A549 (cell line): ENCODE data around the gene OOSP2. TPM values are rescaled to one million over a fixed set of nuclear protein-coding genes. Genes with fewer than 3 reads are reported as not detected.

Experiments used
- ATAC-seq, 2 experiments: fragments of 200-7000 bp in 1 of 2; fragments of >200 bp in 1 of 2; cut with Nextera tagmentation in 1 of 2; cut with Tn5 transposase in 1 of 2; 3 replicates each; pipeline versions ENCODE4 v1.8.0 to v1.9.1; 2018 to 2020; ENCODE audit warnings: mild to moderate bottlenecking in 1 of 2, moderate library complexity in 1 of 2
- CTCF ChIA-PET: fragments of 300-600 bp; sonication (Branson Sonifier 250); formaldehyde crosslinking; extraction: SDS; loops from one replicate; lab custom pipeline; 2021; ENCODE audit warnings: antibody characterized with exemption, inconsistent platforms; lab: Yijun Ruan, JAX
- POLR2A ChIA-PET: fragments of 350-600 bp; formaldehyde crosslinking; extraction: SDS; loops from one replicate; lab custom pipeline; 2021; ENCODE audit warnings: antibody characterized with exemption, inconsistent platforms; lab: Yijun Ruan, JAX
- DNase-seq, 2 experiments: peaks; one replicate each; pipeline versions ENCODE4 v3.0.0 to v3.0.0-alpha.2; 2011 to 2016; ENCODE audit warnings: low read depth in 1 of 2, low spot score in 1 of 2
- FAIRE-seq: peaks from 2 replicates; lab custom pipeline; 2011; peaks lifted over from hg19 to GRCh38; lab: Jason Lieb, UNC
- H3K27ac ChIP-seq, 2 experiments: fragments of >200 bp; sonication (Bioruptor Twin); formaldehyde crosslinking; 3 replicates each; pipeline ENCODE4 v1.5.1; 2016 to 2017
- H3K4me1 ChIP-seq: fragments of >200 bp; sonication (Bioruptor Twin); formaldehyde crosslinking; 3 replicates; pipeline ENCODE4 v1.6.1; 2016
- H3K4me2 ChIP-seq: fragments of >200 bp; sonication (Bioruptor Twin); formaldehyde crosslinking; 3 replicates; pipeline ENCODE4 v1.6.1; 2016
- H3K4me3 ChIP-seq: fragments of >200 bp; sonication (Bioruptor Twin); formaldehyde crosslinking; 3 replicates; pipeline ENCODE4 v1.5.1; 2016
- H3K9me3 ChIP-seq: fragments of >200 bp; sonication (Bioruptor Twin); formaldehyde crosslinking; 3 replicates; pipeline ENCODE4 v1.6.1; 2016
- BHLHE40 ChIP-seq: IDR thresholded peaks from 2 replicates; pipeline ENCODE4 v1.6.1; 2012; ENCODE audit warnings: low read depth, low read length, inconsistent platforms
- CHD2 ChIP-seq: fragments of 150-350 bp; IDR thresholded peaks from 2 replicates; pipeline ENCODE4 v1.6.1; 2014; ENCODE audit warnings: low read length; ENCODE audit not compliant: partially characterized antibody
- EHF ChIP-seq: fragments of 250-450 bp; sonication (Bioruptor Pico); IDR thresholded peaks from 2 replicates; pipeline ENCODE4 v1.5.0; 2020; ENCODE audit warnings: mild to moderate bottlenecking
- FOSL2 ChIP-seq, 2 experiments: fragments of 450-650 bp in 1 of 2; fragments of >200 bp in 1 of 2; sonication (Bioruptor Twin) in 1 of 2; formaldehyde crosslinking; IDR thresholded peaks; 2 replicates each; pipeline versions ENCODE4 v1.5.0 to v1.6.1; 2016 to 2020; ENCODE audit warnings: mild to moderate bottlenecking in 1 of 2, moderate library complexity in 1 of 2
- GATA3 ChIP-seq: IDR thresholded peaks from 2 replicates; pipeline ENCODE4 v1.6.1; 2012; ENCODE audit warnings: borderline replicate concordance
- HEYL ChIP-seq: fragments of 250-450 bp; sonication (Bioruptor Pico); IDR thresholded peaks from 2 replicates; pipeline ENCODE4 v1.8.0; 2021; ENCODE audit warnings: mild to moderate bottlenecking, moderate library complexity
- HOXB5 ChIP-seq: fragments of 250-450 bp; sonication (Bioruptor Pico); IDR thresholded peaks from 2 replicates; pipeline ENCODE4 v1.5.0; 2020; ENCODE audit warnings: mild to moderate bottlenecking, moderate library complexity
- KDM1A ChIP-seq: fragments of 200-600 bp; sonication (generic); IDR thresholded peaks from 2 replicates; pipeline ENCODE4 v1.6.1; 2016; ENCODE audit warnings: low read depth, mild to moderate bottlenecking
- NPAS2 ChIP-seq: fragments of 250-450 bp; sonication (Bioruptor Pico); IDR thresholded peaks from 2 replicates; pipeline ENCODE4 v1.8.0; 2022; ENCODE audit warnings: mild to moderate bottlenecking, moderate library complexity, borderline replicate concordance
- PHF8 ChIP-seq: fragments of 200-600 bp; sonication (generic); IDR thresholded peaks from 2 replicates; pipeline ENCODE4 v1.6.1; 2016; ENCODE audit warnings: low read depth, mild to moderate bottlenecking, antibody characterized with exemption, moderate library complexity, borderline replicate concordance
- POLR2A ChIP-seq: IDR thresholded peaks from 2 replicates; pipeline ENCODE4 v1.6.1; 2012; ENCODE audit warnings: mild to moderate bottlenecking, low read length
- POLR2AphosphoS2 ChIP-seq: conservative IDR thresholded peaks from 2 replicates; pipeline ENCODE4 v1.6.1; 2012; ENCODE audit warnings: low read length, improper control_type of control experiment, inconsistent platforms
- RARB ChIP-seq: fragments of 250-450 bp; sonication (Bioruptor Pico); IDR thresholded peaks from 2 replicates; pipeline ENCODE4 v1.8.0; 2021; ENCODE audit warnings: mild to moderate bottlenecking, moderate library complexity
- RFX5 ChIP-seq: fragments of 450-650 bp; IDR thresholded peaks from 2 replicates; pipeline ENCODE4 v1.7.1; 2014; ENCODE audit warnings: antibody characterized with exemption, mild to moderate bottlenecking, moderate library complexity
- SMC3 ChIP-seq: fragments of >200 bp; sonication (Bioruptor Twin); formaldehyde crosslinking; IDR thresholded peaks from 3 replicates; pipeline ENCODE4 v1.6.1; 2018; ENCODE audit warnings: inconsistent platforms
- SREBF2 ChIP-seq: fragments of 450-650 bp; IDR thresholded peaks from 2 replicates; pipeline ENCODE4 v1.6.1; 2014; ENCODE audit warnings: mild to moderate bottlenecking, moderate library complexity
- TP53 ChIP-seq: fragments of 250-450 bp; sonication (Bioruptor Pico); IDR thresholded peaks from 2 replicates; pipeline ENCODE4 v1.5.0; 2021; ENCODE audit warnings: mild to moderate bottlenecking, moderate library complexity
- ZC3H11A ChIP-seq: fragments of 450-650 bp; IDR thresholded peaks from 2 replicates; pipeline ENCODE4 v1.6.1; 2014; ENCODE audit warnings: antibody characterized with exemption, mild to moderate bottlenecking
- ZFP36 ChIP-seq: fragments of 450-650 bp; IDR thresholded peaks from 2 replicates; pipeline ENCODE4 v1.6.1; 2014; ENCODE audit warnings: borderline replicate concordance; ENCODE audit not compliant: partially characterized antibody
- WGBS: methylation state at CpG from one replicate; pipeline ENCODE4 v1.1.6; 2017; ENCODE audit errors: missing lambda C conversion rate; 5-methylcytosine and 5-hydroxymethylcytosine counted together
- polyA plus RNA-seq, 4 experiments: library from polyadenylated mRNA; depleted of rRNA in 3 of 4; stranded (reverse); fragments of >200 nt; fragmentation: RNase III in 1 of 4; extraction: RNeasy Plus Mini Kit Qiagen cat#74134 plus additional on column Dnase treatment in 1 of 4; gene quantifications; 2 replicates in 3 of 4; 3 replicates in 1 of 4; pipeline ENCODE4 v1.2.3, GENCODE V29; 2011 to 2017
- TF ChIP-seq, protein P1 (sequence below): IDR thresholded peaks from 2 replicates; pipeline ENCODE4 v1.6.1; 2012
- TF ChIP-seq, protein P2 (sequence below): IDR thresholded peaks from 2 replicates; pipeline ENCODE4 v1.6.1; 2012; ENCODE audit warnings: low read depth, borderline replicate concordance
- TF ChIP-seq, protein P3 (sequence below): fragments of 200-600 bp; sonication (generic); IDR thresholded peaks from 2 replicates; pipeline ENCODE4 v1.6.1; 2016; ENCODE audit warnings: antibody characterized with exemption, mild to moderate bottlenecking, moderate library complexity

The OOSP2 gene
- polyA plus RNA-seq, 2 of the 4 experiments (the other 2 are of a cell fraction): not detected

DNA sequence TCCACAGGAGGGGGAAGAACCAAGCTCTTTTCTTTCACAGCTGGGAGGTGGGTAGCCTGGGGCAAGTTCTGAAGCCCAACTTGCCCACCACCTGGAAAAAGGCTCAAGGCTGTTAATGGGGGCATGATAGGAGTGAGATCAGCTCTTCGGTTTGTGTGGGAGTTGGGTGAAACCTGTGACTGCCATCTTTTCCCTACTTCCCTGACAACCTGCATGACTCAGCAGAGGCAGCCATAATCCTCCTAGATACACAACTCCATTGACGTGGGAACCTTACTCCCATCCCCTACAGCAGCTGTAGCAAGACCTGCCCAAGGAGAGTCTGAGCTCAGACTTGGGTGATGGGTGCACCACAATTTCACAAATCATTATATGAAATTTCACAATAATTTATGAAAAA lies 36.5 kb upstream of the OOSP2 start:
- POLR2A ChIA-PET: no interaction called here
- no peak for FAIRE-seq
- H3K9me3 ChIP-seq: no peaks in the 10 kb centered on the region
- no peak for TF ChIP-seq KDM1A
- no peak for TF ChIP-seq SMC3
- TF ChIP-seq RFX5: no peak
- no peak for TF ChIP-seq CHD2
- no peak for TF ChIP-seq FOSL2 (IDR thresholded peaks at IDR 0.05)
- no peak for TF ChIP-seq FOSL2 (CRISPR knock-in tag; IDR thresholded peaks at IDR 0.05)
- TF ChIP-seq GATA3: no peak
- TF ChIP-seq POLR2AphosphoS2: no peak
- no peak for TF ChIP-seq PHF8
- TF ChIP-seq, protein P1, sequence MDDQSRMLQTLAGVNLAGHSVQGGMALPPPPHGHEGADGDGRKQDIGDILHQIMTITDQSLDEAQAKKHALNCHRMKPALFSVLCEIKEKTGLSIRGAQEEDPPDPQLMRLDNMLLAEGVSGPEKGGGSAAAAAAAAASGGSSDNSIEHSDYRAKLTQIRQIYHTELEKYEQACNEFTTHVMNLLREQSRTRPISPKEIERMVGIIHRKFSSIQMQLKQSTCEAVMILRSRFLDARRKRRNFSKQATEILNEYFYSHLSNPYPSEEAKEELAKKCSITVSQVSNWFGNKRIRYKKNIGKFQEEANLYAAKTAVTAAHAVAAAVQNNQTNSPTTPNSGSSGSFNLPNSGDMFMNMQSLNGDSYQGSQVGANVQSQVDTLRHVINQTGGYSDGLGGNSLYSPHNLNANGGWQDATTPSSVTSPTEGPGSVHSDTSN: no peak
- no peak for TF ChIP-seq TP53 (CRISPR knock-in tag)
- TF ChIP-seq ZC3H11A: no peak
- TF ChIP-seq ZFP36: no peak
- no peak for TF ChIP-seq EHF
- TF ChIP-seq POLR2A: no peak
- no peak for TF ChIP-seq HOXB5
- WGBS: 29% methylated on average over 2 of the region's 2 CpGs
- H3K27ac ChIP-seq: no peak overlapping the region
- peak in 1 of 2 experiments; percentile 21 for DNase-seq
- H3K4me2 ChIP-seq: no peak overlapping the region
- CTCF ChIA-PET: no interaction called here
- no peaks in the 10 kb centered on the region for H3K4me1 ChIP-seq
- no peak overlapping the region for H3K4me3 ChIP-seq
- no peak for ATAC-seq

DNA sequence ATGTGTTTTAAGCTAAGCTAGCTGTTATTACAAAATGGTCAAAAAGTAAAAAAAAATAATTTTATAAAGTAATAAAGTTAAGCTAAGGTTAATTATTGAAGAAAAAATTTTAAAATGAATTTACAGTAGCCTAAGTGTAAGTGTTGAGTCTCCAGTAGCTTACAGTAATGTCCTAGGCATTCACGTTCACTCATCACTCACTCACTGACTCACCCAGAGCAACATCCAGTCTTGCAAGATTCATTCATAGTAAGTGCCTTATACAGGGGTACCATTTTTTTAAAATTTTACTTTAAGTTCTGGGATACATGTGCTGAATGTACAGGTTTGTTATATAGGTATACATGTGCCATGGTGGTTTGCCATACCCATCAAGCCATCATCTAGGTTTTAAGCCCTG lies 34.8 kb upstream of the OOSP2 start:
- ChIA-PET CTCF (no interaction called here), POLR2A (no interaction called here)
- H3K9me3 ChIP-seq: no peaks in the 10 kb centered on the region
- H3K4me1 ChIP-seq: no peaks in the 10 kb centered on the region
- no peak overlapping the region for H3K4me2 ChIP-seq
- WGBS: 33% methylated on average over 1 of the region's 1 CpG
- ATAC-seq (no peak), DNase-seq (no peak), FAIRE-seq (no peak)
- no peak overlapping the region for H3K4me3 ChIP-seq
- H3K27ac ChIP-seq: no peak overlapping the region
- TF ChIP-seq HEYL (no peak), SREBF2 (no peak), RARB (CRISPR knock-in tag) (no peak), PHF8 (no peak), ZFP36 (no peak), NPAS2 (CRISPR knock-in tag) (no peak), BHLHE40 (no peak)
- TF ChIP-seq, protein P2, sequence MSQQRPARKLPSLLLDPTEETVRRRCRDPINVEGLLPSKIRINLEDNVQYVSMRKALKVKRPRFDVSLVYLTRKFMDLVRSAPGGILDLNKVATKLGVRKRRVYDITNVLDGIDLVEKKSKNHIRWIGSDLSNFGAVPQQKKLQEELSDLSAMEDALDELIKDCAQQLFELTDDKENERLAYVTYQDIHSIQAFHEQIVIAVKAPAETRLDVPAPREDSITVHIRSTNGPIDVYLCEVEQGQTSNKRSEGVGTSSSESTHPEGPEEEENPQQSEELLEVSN: no peak
- TF ChIP-seq, protein P3, sequence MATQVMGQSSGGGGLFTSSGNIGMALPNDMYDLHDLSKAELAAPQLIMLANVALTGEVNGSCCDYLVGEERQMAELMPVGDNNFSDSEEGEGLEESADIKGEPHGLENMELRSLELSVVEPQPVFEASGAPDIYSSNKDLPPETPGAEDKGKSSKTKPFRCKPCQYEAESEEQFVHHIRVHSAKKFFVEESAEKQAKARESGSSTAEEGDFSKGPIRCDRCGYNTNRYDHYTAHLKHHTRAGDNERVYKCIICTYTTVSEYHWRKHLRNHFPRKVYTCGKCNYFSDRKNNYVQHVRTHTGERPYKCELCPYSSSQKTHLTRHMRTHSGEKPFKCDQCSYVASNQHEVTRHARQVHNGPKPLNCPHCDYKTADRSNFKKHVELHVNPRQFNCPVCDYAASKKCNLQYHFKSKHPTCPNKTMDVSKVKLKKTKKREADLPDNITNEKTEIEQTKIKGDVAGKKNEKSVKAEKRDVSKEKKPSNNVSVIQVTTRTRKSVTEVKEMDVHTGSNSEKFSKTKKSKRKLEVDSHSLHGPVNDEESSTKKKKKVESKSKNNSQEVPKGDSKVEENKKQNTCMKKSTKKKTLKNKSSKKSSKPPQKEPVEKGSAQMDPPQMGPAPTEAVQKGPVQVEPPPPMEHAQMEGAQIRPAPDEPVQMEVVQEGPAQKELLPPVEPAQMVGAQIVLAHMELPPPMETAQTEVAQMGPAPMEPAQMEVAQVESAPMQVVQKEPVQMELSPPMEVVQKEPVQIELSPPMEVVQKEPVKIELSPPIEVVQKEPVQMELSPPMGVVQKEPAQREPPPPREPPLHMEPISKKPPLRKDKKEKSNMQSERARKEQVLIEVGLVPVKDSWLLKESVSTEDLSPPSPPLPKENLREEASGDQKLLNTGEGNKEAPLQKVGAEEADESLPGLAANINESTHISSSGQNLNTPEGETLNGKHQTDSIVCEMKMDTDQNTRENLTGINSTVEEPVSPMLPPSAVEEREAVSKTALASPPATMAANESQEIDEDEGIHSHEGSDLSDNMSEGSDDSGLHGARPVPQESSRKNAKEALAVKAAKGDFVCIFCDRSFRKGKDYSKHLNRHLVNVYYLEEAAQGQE: no peak
